Left ventricle myocardium inferior (tissue), 1 donor: Measurements from ENCODE around the gene DPP6. TPM values are rescaled to one million over a fixed set of nuclear protein-coding genes. Genes with fewer than 3 reads are reported as not detected.

Experiments
- DNase-seq: peaks from one replicate; pipeline ENCODE4 v3.0.0-alpha.2; 2020
- H3K27ac ChIP-seq: fragments of 200-600 bp; replicated peaks from 2 replicates; pipeline ENCODE4 v1.8.0; 2021
- H3K27me3 ChIP-seq: fragments of 200-600 bp; 2 replicates; pipeline ENCODE4 v1.8.0; 2021; ENCODE audit warnings: low read depth
- H3K36me3 ChIP-seq: fragments of 200-600 bp; 2 replicates; pipeline ENCODE4 v1.8.0; 2021
- H3K4me1 ChIP-seq: fragments of 200-600 bp; 2 replicates; pipeline ENCODE4 v1.8.0; 2021
- H3K4me3 ChIP-seq: fragments of 200-600 bp; 2 replicates; pipeline ENCODE4 v1.8.0; 2021; ENCODE audit warnings: mild to moderate bottlenecking, moderate library complexity
- H3K9me3 ChIP-seq: fragments of 200-600 bp; replicated peaks from 2 replicates; pipeline ENCODE4 v1.8.0; 2021
- CTCF ChIP-seq: fragments of 200-600 bp; IDR thresholded peaks from 2 replicates; pipeline ENCODE4 v1.8.0; 2021; ENCODE audit warnings: antibody characterized with exemption, mild to moderate bottlenecking, borderline replicate concordance
- intact Hi-C: fragments of 100-400 bp; cut with micrococcal nuclease; formaldehyde crosslinking; loops from one replicate; pipeline ENCODE4 v1.11.0; 2022
- total RNA-seq: library from RNA; stranded (reverse); fragmentation: NEBNext Ultra II Directional; extraction: Animal tissue kit (Norgen Biotek cat#: 25700); gene quantifications from one replicate; pipeline ENCODE4 v1.2.1, GENCODE V29; 2021
- donor health status: DM: no; HTN: yes; CAD: no; lungs with severe emphysema.

DPP6 gene
- total RNA-seq, 1 donor from 2014 or later, result 0.25 TPM

- H3K9me3 ChIP-seq, result no peaks in the 10 kb centered on the region
- no peaks in the 10 kb centered on the region for H3K4me1 ChIP-seq
- intact Hi-C loops, result no loop called here
- no peaks in the 10 kb centered on the region for H3K36me3 ChIP-seq
- no peak overlapping the region for H3K27ac ChIP-seq
- DNase-seq, result no peak
- no peak for TF ChIP-seq CTCF
- H3K4me3 ChIP-seq, result no peak overlapping the region
- peaks cover 76% of the 10 kb centered on the region for H3K27me3 ChIP-seq
These were observed 783.8 kb downstream of the DPP6 start for GRCh38 chr7:154836021-154836448.

GRCh38 chr7:154837087-154837486 is 784.9 kb downstream of the DPP6 start:
- Histone ChIP-seq H3K36me3 (no peaks in the 10 kb centered on the region), H3K4me3 (no peak overlapping the region), H3K27ac (no peak overlapping the region), H3K9me3 (no peaks in the 10 kb centered on the region), H3K4me1 (peaks cover 4% of the 10 kb centered on the region), H3K27me3 (peaks cover 82% of the 10 kb centered on the region)
- intact Hi-C loops, result no loop called here
- no peak for DNase-seq
- no peak for TF ChIP-seq CTCF

- Histone ChIP-seq H3K4me1 (peaks cover 4% of the 10 kb centered on the region), H3K9me3 (no peaks in the 10 kb centered on the region), H3K4me3 (no peak overlapping the region), H3K27ac (no peak overlapping the region), H3K36me3 (no peaks in the 10 kb centered on the region), H3K27me3 (peaks cover 82% of the 10 kb centered on the region)
- no peak for DNase-seq
- no peak for TF ChIP-seq CTCF
- intact Hi-C loops, result no loop called here
These were observed 785.4 kb downstream of the DPP6 start for GRCh38 chr7:154837622-154838021.

GRCh38 chr7:154840086-154840485 is 787.9 kb downstream of the DPP6 start:
- Histone ChIP-seq H3K4me3 (no peak overlapping the region), H3K36me3 (no peaks in the 10 kb centered on the region), H3K27ac (no peak overlapping the region), H3K27me3 (peaks cover 95% of the 10 kb centered on the region), H3K4me1 (peaks cover 4% of the 10 kb centered on the region), H3K9me3 (no peaks in the 10 kb centered on the region)
- intact Hi-C loops, result no loop called here
- TF ChIP-seq CTCF, result no peak
- DNase-seq, result no peak

- H3K27me3 ChIP-seq, result peaks cover 88% of the 10 kb centered on the region
- peaks cover 4% of the 10 kb centered on the region for H3K4me1 ChIP-seq
- no peak overlapping the region for H3K27ac ChIP-seq
- H3K9me3 ChIP-seq, result no peaks in the 10 kb centered on the region
- H3K4me3 ChIP-seq, result no peak overlapping the region
- TF ChIP-seq CTCF, result no peak
- DNase-seq, result no peak
- intact Hi-C loops, result no loop called here
- H3K36me3 ChIP-seq, result no peaks in the 10 kb centered on the region
These were observed 789.6 kb downstream of the DPP6 start for GRCh38 chr7:154841731-154842331.
